Stimulated activated CD8-positive, alpha-beta memory T cell treated with anti-CD3 and anti-CD28 coated beads, Interleukin-15, amount 100 ng/mL, for 24 hours (primary cell): Measurements from ENCODE around the gene INTS4.
"Not testable (repeated sequence)": the region's sequence is repeated elsewhere in the genome, so short reads cannot be mapped to it uniquely, and the experiment has no call there.

Experiments
- DNase-seq: peaks from one replicate; pipeline ENCODE4 v3.0.0-alpha.2; 2020; ENCODE audit warnings: low read depth

The INTS4 gene

DNA sequence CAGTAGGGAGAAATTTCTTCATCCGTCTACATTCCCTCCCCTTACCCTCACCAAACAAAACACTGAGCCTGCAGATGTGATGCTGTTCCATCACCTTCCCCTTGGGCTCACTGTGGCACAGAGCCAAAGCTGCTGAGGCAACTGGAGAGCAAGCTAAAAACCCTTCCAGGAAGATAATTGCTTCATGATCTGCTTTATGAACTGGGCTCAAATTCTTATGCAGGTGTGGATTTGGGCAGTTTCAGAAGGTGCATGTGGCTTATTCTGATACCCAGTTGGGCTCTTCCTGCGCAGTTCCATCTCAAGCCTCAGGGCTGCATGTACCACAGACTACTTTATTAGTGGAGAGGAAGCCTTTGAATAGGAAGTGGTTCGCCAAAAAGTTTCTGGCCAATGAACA is 115.2 kb downstream of the INTS4 start:
- no peak for DNase-seq

- DNase-seq, result not testable (repeated sequence)
Observed at GRCh38 chr11:77878247-77878646, 116.2 kb downstream of the INTS4 start.

DNA sequence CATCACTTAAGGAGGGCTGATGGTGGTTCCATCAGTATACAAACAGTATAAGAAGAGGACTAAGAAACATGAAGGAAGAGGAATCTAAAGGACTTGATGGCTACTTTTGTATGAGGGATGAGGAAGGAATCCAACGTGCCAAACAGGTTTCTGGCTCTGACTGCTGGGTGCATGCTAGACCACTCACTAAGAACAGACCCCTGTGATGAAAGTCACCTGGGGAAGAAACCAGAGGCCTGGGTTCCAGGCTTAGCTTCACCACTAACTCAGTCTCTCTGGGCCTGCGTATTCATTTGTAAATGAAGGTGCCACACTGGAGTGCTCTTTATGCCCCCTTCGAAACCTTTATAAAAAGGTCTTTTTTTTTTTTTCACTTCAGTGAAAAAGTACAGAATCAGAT is 118.4 kb downstream of the INTS4 start:
- no peak for DNase-seq

DNA sequence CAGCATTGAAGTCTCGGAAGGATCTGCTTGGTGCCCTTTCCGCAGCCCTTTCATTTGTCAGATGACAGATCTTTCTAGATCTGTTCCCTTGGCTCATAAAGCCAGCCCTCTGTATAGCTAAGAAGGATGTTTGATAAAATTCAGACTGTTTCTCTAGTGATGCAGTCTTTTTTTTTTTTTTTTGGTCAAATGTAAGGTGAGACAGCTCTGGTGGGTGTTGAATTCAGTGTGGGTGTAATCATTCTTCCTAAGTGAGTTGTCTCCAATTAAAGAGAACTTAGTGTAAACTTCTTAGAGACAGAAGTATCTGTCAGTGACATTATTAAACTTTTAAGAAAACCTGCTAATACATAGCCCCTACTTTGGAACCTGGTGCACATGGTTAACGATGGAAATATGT is 120.3 kb downstream of the INTS4 start:
- no peak for DNase-seq

DNA sequence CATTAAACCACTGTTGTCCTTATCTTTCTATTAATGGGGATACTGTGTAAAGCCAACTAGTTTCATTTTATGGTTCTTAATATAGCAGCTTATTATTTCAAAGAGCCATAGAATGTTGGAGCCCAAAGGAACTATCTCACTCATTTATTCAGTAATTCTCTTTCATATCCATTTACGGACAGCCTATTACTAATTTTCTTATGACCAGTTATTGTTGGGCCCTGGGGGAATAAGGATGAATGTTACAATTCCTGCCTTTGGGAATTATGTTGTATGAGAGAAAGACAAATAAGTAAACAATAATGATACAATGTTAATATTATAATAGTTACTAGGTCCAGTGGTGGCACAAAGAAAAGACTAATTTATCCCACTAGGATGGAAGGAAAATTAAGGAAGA is 121.1 kb downstream of the INTS4 start:
- DNase-seq, result no peak

GRCh38 chr11:77871855-77872254 is 122.6 kb downstream of the INTS4 start:
- DNase-seq, result no peak

DNA sequence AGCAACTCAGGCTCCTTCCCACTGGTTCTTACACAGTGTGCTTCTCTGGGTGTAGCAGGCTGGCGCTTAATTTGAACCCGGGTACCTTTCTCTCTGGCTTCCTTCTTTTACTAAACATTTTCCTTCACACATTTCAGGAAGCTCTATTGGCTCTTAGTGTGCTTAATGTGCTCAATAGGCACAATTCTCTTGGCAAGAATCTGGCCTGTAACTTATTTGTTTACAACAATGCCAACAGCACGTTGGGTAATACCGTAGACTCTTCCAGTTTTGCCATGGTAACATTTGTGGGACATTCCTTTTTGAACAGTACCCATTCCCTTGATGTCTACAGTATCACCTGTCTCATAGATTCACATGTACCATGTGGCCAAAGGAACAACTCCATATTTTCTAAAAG is 125.7 kb downstream of the INTS4 start:
- no peak for DNase-seq

- no peak for DNase-seq
Observed at GRCh38 chr11:77866336-77866735, 128.1 kb downstream of the INTS4 start.

- no peak for DNase-seq
Observed at GRCh38 chr11:77865805-77866204, 128.7 kb downstream of the INTS4 start.

- DNase-seq, result not testable (repeated sequence)
Observed at GRCh38 chr11:77861444-77861843, 133.0 kb downstream of the INTS4 start.

DNA sequence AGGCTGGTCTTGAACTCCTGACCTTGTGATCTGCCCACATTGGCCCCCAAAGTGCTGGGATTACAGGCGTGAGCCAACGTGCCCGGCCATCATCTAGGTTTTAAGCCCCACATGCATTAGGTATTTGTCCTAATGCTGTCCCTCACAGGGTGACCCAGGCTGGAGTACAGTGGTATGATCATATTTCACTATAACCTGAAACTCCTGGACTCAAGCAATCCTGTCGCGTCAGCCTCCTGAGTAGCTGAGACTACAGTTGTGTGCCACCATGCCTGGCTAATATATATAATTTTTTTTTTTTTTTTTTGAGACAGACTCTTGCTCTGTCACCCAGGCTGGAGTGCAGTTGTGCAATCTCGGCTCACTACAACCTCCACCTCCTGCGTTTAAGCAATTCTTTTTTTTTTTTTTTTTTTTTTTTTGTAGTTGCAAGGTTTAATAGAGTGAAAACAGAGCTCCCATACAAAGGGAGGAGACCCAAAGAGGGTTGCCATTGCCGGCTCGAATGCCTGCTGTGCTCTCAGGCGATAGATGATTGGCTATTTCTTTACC is 136.5 kb downstream of the INTS4 start:
- DNase-seq, result not testable (repeated sequence)

DNA sequence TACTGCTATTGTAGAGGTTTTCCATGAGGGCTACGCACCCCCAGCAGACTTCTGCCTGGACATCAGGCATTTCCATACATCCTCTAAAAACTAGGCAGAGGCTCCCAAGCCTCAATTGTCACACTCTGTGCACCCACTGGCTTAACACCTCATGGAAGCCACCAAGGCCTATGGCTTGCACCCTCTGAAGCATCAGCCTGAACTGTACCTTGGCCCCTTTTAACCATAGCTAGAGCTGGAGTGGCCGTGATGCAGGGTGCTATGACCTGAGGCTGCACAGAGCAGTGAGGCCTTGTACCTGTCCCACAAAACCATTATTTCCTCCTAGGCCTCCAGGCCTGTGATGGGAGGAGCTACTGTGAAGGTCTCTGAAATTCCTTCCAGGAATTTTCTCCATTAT is 139.6 kb downstream of the INTS4 start:
- no peak for DNase-seq

DNA sequence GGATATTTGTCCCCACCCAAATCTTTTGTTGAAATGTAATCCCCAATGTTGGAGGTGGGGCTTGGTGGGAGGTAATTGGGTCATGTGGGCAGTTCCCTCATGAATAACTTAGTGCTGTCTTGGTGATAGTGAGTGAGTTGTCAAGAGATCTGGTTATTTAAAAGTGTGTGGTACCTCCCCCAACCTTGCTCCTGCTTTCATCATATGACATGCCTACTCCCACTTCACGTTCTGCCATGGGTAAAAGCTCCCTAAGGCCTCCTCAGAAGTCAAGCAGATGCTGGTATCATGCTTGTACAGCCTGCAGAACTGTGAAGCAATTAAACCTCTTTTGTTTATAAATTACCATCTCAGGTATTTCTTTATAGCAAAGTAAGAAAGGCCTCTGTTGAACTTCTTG is 143.0 kb downstream of the INTS4 start:
- DNase-seq, result no peak

DNA sequence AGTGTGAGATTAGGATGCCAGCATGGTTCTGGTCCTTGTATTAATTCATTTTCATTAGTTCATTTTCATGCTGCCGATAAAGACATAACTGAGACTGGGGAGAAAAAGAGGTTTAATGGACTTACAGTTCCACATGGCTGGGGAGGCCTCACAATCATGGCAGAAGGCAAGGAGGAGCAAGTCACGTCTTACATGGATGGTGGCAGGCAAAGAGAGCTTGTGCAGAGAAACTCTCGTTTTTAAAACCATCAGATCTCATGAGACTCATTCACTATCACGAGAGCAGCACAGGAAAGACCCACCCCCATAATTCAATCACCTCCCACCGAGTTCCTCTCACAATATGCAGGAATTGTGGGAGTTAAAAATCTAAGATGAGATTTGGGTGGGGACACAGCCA is 150.8 kb downstream of the INTS4 start:
- DNase-seq, result not testable (repeated sequence)

DNA sequence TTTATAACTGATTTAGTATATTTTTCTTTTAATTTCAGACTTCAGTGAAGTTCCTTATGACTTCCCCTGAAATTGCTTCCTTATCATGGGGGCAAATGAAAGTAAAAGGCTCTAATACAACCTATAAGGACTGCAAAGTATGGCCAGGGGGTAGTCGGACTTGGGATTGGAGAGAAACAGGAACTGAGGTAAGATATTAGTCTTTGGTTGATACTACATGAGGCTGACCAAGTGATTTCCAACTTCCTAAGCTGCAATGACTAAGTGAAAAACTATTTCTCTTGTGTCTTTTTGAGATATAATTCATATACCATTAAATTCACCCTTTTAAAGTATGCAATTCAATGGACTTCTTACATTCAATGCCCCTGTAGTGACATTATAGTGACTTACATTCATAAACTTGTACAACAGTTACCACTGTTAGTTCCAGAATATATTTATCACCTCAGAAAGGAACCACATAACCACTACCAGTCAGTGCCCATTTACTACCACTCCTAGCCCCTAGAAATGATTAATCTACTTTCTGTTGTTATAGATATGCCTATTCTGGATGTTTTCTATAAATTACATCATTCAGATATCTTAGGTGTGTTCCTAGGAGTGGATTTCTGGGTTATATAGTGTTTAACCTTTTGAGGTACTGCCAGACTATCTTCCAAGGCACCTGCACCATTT is 151.9 kb downstream of the INTS4 start:
- no peak for DNase-seq

DNA sequence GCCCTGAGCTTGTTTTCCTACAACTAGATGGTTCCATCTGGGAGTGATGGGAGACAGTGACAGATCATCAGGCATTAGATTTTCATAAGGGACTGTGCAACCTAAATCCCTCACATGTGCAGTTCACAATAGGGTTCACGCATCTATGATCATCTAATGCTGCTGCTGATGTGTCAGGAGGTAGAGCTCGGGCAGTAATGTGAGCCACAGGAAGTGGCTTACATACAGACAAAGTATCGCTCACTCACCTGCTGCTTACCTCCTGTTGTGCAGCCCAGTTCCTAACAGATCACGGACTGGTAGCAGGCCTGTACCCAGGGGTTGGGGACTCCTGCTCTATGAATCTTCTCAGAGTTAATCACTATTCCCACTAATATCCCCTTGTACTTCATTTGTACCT is 161.2 kb downstream of the INTS4 start:
- DNase-seq, result no peak

- no peak for DNase-seq
Observed at GRCh38 chr11:77828926-77829325, 165.5 kb downstream of the INTS4 start.
